Stimulated activated CD8-positive, alpha-beta memory T cell treated with anti-CD3 and anti-CD28 coated beads, Interleukin-4, amount 100 ng/mL, for 4 hours (primary cell): ENCODE measurements around the gene ZNF784.

Experiments
- DNase-seq, 2 donors: peaks; one replicate each; pipeline ENCODE4 v3.0.0-alpha.2; 2020; ENCODE audit warnings: low read depth in 2 of 2, low spot score in 1 of 2

Gene ZNF784

DNA sequence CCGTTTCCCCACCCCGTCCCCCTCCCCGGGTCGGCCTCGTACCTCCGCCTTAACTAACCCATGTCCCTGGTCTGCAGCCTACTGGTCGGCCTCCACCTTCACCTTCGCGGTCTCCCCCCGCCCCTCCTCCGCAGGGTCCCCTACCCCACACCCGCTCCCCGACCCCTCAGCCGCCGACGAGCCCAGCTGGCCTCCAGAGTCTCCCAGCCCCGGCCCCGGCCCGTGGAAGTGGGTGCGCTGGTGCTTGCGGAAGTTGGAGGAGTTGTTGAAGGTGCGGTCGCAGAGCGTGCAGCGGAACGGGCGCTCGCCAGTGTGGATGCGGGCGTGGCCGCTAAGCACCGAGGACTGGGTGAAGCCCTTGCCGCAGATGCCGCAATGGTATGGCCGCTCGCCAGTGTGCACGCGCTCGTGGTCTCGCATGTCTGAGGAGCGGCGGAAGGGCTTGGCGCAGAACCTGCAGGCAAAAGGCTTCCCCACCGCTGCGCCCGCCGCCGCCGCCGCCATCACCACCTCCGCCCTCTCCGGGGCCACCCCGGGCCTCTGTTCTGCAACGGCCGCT is 2.6 kb downstream of the ZNF784 start:
- no peak for DNase-seq

DNA sequence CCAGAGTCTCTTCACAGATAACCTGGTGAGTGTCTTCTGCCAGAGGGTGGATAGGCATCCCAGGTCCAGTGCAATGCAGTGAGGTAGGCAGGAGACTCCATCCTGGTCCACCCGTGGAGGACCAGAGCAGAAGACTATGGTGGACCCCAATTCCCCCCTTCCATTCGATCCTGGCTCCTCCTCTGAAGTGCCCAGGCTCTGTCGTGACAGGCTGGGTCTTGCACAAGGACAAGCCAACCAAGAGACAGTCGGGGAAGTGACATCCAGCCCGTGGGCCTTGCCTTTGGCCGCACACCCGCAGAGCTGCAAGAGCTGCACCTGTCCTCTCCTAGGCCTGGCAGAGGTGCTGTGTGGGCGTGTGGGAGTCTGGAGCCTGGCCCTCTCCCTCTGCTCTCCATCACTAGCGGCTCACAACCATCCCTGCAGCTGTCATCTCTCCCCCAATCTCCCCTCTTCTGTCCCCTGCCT is 3.1 kb downstream of the ZNF784 start:
- DNase-seq: no peak

- DNase-seq: no peak
Observed at GRCh38 chr19:55620410-55621204, 3.8 kb downstream of the ZNF784 start.

DNA sequence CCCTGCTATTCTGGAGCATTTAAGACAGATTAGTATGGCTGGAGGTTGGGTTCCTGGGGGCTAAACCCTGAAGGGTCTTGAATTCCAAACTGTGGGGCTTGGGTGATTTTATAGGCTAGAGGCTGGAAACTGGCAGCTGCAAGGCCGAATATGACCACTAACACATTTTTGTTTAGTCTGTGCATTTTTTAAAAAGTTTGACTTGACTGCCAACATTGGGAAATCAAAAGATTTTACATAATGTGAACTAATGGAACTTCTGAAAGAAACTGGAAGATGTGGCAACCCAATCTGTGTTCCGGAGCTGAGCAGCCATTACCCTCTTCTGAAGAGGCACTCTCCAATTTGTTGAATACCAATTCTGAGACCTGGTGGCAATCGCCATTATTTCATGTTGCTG is 5.1 kb downstream of the ZNF784 start:
- no peak for DNase-seq

- DNase-seq: no peak
Observed at GRCh38 chr19:55618426-55618825, 5.9 kb downstream of the ZNF784 start.

DNA sequence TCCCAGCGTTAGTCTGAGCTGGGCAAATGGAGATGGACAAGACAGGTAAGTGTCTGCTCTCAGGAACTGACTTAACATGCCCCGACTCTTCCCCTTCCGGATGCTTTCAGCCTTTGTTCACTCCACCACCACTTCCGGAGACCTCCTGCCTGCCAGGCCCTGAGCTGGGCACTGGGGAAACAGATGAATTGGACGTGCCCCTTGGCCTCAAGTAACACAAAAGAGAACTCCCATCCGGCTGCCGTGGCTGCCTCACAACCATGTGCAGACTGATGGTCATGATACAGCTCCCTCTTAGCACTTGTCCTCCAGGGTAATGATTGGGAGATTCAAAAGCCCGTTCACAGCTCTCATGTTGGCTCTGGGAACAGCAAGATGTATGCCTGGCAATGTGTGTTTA is 6.9 kb downstream of the ZNF784 start:
- DNase-seq: no peak

GRCh38 chr19:55616395-55616875 is 7.9 kb downstream of the ZNF784 start:
- DNase-seq: no peak

DNA sequence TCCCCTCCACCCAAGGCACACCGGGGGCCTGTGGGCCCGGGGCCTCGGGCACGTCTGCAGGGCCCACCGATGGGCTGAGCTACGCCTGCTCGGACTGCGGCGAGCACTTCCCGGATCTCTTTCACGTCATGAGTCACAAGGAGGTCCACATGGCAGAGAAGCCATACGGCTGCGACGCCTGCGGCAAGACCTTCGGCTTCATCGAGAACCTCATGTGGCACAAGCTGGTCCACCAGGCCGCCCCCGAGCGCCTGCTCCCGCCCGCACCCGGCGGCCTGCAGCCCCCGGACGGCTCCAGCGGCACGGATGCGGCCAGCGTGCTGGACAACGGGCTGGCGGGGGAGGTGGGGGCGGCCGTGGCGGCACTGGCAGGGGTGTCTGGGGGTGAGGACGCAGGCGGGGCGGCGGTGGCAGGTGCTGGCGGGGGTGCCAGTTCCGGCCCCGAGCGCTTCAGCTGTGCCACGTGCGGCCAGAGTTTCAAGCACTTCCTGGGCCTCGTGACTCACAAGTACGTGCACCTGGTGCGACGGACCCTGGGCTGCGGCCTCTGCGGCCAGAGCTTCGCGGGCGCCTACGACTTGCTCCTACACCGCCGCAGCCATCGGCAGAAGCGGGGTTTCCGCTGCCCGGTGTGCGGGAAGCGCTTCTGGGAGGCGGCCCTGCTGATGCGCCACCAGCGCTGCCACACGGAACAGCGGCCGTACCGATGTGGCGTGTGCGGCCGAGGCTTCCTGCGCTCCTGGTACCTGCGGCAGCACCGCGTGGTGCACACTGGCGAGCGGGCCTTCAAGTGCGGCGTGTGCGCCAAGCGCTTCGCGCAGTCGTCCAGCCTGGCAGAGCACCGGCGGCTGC is 8.6 kb downstream of the ZNF784 start:
- DNase-seq: no peak

DNA sequence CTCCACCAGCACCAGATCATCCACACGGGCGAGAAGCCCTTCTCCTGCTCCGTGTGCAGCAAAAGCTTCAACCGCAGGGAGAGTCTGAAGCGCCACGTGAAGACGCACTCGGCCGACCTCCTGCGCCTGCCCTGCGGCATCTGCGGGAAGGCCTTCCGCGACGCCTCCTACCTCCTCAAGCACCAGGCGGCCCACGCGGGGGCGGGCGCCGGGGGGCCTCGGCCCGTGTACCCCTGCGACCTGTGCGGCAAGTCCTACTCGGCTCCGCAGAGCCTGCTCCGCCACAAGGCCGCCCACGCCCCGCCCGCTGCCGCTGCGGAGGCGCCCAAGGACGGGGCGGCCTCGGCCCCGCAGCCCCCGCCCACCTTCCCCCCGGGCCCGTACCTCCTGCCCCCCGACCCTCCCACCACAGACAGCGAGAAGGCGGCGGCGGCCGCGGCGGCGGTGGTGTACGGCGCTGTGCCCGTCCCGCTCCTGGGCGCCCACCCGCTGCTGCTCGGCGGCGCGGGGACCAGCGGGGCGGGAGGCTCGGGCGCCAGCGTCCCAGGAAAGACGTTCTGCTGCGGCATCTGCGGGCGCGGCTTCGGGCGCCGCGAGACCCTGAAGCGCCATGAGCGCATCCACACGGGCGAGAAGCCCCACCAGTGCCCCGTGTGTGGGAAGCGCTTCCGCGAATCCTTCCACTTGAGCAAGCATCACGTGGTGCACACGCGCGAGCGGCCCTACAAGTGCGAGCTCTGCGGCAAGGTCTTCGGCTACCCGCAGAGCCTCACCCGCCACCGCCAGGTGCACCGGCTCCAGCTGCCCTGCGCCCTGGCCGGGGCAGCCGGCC is 9.4 kb downstream of the ZNF784 start:
- DNase-seq: no peak

DNA sequence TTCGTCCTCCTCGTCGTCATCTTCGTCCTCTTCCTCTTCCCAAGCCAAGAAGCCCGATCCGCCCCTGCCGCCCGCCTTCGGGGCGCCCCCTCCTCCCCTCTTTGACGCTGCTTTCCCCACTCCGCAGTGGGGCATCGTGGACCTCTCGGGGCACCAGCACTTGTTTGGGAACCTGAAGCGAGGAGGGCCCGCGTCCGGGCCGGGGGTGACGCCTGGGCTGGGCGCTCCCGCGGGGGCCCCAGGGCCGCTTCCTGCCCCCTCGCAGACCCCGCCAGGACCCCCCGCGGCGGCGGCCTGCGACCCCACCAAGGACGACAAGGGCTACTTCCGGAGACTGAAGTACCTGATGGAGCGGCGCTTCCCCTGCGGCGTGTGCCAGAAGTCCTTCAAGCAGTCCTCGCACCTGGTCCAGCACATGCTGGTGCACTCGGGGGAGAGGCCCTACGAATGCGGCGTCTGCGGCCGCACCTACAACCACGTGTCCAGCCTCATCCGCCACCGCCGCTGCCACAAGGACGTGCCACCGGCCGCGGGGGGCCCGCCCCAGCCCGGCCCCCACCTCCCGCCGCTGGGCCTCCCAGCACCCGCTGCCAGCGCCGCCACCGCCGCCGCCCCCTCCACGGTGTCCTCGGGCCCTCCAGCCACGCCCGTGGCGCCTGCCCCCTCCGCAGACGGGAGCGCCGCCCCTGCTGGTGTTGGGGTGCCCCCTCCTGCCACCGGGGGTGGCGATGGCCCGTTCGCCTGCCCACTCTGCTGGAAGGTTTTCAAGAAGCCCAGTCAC is 10.2 kb downstream of the ZNF784 start:
- DNase-seq: no peak

GRCh38 chr19:55613396-55613795 is 11.0 kb downstream of the ZNF784 start:
- no peak for DNase-seq

DNA sequence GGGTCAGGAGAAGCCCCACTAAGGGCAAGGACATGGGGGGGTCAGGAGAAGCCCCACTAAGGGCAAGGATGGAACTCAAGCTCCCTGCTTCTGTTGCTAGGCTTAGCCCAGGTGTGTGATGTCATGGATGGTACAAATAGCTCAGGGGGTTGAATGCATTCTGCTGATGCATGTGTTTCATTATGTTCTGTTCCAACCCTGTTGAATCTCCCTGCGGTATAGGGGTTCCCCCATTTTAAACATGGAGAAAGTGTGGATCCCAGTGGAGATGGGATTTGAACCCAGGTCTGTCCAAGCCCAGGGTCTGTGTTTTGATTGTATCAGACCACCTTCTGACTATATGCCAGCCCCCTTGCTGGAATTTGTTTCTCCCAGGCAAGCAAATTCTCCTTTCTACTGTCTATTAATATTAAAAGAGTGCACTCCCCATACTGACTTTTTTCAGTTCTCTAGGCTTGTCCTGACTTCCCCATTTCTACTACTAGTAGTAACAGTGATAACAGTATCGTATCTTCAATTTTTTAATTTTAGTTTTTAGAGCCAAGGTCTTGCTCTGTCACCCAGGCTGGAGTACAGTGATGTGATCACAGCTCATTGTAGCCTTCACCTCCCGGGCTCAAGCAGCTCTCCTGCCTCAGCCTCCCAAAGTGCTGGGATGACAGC is 12.3 kb downstream of the ZNF784 start:
- DNase-seq: no peak

GRCh38 chr19:55611300-55611982 is 12.9 kb downstream of the ZNF784 start:
- DNase-seq: no peak

- DNase-seq: no peak
Observed at GRCh38 chr19:55609326-55609725, 15.0 kb downstream of the ZNF784 start.

- no peak for DNase-seq
Observed at GRCh38 chr19:55606817-55607216, 17.5 kb downstream of the ZNF784 start.

DNA sequence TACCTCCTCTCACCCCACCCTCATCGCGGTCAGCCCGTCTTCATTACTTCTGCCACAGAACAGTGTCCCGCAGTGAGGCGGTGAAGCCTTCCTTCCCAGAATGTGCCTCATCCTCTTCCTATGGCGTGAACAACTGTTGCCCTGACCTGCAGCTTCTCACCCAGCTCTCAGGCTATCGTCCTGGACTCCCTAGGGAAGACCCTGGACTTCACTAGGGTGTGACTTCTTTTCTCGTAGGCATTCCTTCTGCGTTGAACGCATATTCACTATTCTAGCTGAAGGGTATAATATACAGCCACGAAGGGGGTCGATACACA is 17.9 kb downstream of the ZNF784 start:
- DNase-seq: no peak

DNA sequence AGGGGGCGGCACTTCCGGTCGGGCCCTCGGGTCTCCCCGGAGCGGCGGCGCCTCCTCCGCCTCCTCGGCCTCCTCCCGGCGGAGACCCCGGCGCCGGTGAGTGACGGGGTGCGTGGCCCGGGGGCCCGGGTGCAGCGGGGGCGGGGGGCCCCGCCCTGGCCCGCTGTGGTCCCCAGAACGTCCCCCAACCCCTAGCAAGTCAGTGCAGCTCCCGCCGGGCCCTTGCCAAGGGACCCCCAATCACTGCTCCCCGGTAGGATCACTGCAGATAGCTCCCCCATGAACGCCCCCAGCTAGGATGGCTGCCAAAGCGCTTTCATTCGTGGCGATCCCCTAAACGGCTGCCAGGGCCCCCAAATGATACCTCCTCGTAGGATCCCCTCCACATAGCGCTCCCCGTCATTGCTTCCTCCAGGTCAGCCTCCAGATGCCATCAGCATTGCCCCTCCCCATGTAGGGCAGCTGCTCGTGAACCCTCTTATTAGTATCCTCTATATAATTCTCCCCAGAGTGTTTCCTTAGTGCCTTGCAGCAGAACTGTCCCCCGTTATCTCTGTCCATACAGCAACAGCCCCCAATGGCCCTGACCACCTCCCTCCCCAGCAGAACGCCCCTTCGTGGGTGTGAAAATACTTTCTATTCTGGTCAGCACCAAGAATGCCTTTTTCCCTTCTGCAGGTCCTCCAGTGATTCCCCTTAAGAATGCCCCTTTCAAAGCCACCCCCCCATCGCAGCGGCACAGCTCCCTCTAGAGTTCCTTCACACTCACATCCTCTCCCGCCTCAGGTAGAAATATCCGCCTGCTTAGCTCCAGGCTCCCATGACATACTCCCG is 18.5 kb downstream of the ZNF784 start, which contains the start of gene ZNF865:
TSS of gene ZNF865 (plus strand) at position 11 of the 834 bp plus-strand sequence. CDS start 7,972 bp downstream, outside the sequence.
- peak in 1 of 2 donors; percentile 49 for DNase-seq

GRCh38 chr19:55605207-55605636 is 19.1 kb downstream of the ZNF784 start:
- DNase-seq: peak; percentile 97 to 98
